Prostate gland (tissue), 2 donors: ENCODE results near the gene ADARB2.

Experiments used
- POLR2AphosphoS5 ChIP-seq: sonication (generic); formaldehyde crosslinking; IDR thresholded peaks from one replicate; pipeline ENCODE4 v1.6.1; 2017; ENCODE audit warnings: antibody characterized with exemption
- TF ChIP-seq, protein P1 (sequence below), 4 experiments: fragments of 200-600 bp in 2 of 4; fragments of 450-650 bp in 2 of 4; sonication (generic) in 2 of 4; IDR thresholded peaks; 1 replicate in 3 of 4; 2 replicates in 1 of 4; pipeline ENCODE4 v1.5.1; 2016 to 2019; ENCODE audit warnings: antibody characterized with exemption in 4 of 4, mild to moderate bottlenecking in 2 of 4, moderate library complexity in 2 of 4

DNA sequence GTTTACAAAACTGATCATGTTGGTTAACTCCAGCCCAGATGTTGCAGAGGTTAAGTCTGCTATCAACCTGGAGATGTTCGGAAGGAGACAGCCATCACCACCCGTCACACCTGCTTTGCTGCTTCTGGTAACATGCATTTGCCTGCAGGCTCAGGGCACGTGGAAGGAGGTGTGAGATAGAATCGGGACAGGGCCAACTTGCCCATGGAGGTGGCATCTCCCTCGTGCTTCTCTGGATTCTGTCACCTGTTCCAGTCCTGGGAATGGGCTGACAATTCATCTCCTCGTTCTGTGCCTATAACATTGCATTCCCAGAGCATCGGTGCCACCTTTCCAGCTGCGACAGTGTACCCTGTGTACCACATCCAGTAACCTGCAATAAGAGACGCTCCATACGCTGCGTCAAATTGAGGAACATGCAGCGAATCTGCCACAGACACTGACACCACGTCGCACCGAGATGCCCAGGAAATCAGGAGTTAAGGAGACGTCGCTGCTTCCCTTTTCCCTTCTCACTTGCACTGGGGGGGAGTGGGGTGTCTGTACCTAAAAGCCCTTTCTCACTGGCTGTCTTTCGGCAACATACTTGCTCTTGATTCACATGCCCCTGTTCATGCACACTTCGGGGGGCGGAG lies 65.8 kb downstream of the ADARB2 start:
- TF ChIP-seq, protein P1, sequence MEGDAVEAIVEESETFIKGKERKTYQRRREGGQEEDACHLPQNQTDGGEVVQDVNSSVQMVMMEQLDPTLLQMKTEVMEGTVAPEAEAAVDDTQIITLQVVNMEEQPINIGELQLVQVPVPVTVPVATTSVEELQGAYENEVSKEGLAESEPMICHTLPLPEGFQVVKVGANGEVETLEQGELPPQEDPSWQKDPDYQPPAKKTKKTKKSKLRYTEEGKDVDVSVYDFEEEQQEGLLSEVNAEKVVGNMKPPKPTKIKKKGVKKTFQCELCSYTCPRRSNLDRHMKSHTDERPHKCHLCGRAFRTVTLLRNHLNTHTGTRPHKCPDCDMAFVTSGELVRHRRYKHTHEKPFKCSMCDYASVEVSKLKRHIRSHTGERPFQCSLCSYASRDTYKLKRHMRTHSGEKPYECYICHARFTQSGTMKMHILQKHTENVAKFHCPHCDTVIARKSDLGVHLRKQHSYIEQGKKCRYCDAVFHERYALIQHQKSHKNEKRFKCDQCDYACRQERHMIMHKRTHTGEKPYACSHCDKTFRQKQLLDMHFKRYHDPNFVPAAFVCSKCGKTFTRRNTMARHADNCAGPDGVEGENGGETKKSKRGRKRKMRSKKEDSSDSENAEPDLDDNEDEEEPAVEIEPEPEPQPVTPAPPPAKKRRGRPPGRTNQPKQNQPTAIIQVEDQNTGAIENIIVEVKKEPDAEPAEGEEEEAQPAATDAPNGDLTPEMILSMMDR (IDR thresholded peaks at IDR 0.05): no peak
- TF ChIP-seq POLR2AphosphoS5: no peak
